GM18502 (cell line): ENCODE results near the gene ZNF384.

Experiments
- ATAC-seq: cut with Tn5 transposase; IDR thresholded peaks from one replicate; pipeline ENCODE4 v1.9.1; 2021; ENCODE audit warnings: mild to moderate bottlenecking; ENCODE audit not compliant: unreplicated experiment, poor library complexity

Gene ZNF384

DNA sequence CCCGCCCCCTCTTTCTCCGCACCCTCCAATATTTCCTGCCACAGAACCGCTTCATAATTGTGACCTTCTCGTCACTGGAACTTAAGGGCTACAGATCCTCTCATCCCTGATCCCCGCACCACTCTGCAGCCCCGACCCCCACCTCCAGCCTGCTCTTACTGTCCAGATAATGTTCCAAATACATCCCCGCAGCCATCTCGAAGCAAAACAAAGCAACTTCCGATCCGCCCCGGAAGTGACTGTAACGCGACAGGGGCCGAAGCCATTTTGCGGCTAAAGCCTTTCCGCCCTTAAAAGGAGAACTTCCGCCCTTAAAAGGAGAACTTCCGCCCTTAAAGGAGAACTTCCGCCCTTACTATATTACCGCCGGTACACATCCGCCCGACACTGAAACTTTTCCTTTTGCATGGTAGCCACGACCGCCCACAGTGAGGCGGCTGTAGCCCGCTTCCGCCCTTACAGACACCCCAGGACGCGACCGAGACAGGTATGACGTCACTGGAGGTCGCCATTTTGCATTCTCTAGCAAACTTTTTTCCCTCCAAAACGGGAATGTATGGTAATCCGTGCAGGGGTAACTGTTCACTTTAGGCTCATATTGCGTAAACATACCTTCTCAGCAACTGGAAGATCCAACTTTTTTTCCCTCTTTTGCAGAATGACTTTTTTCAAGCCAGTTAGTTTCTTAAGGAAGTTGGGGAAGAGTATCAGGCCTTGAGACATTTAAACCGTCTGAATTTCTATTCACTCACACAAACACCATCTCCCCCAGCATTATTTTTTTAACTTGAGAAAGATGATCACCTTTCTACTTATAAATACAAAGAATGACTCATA lies 26.1 kb downstream of the ZNF384 start, which contains the start of gene ING4:
Gene ING4 (minus strand): TSS at position 214 of the 837 bp plus-strand sequence. CDS start 18 bp downstream, at position 196.
- peak; percentile 97 for ATAC-seq

DNA sequence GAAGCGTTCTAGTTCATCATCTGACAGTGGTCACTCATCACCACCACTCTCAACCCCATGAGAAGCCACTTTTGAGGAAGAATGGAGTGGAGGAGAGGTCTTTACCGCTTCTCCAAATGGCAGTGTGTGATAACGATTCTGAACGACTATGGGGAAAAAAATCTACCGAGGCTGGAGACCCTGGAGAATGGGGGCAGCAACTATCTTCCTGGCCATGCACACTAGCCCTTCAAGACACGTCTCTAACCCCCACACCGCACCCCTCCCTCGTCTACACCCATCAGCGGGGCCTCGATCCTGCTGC lies 26.6 kb downstream of the ZNF384 start:
- ATAC-seq = no peak

GRCh38 chr12:6653987-6654386 lies 35.2 kb downstream of the ZNF384 start:
- no peak for ATAC-seq

DNA sequence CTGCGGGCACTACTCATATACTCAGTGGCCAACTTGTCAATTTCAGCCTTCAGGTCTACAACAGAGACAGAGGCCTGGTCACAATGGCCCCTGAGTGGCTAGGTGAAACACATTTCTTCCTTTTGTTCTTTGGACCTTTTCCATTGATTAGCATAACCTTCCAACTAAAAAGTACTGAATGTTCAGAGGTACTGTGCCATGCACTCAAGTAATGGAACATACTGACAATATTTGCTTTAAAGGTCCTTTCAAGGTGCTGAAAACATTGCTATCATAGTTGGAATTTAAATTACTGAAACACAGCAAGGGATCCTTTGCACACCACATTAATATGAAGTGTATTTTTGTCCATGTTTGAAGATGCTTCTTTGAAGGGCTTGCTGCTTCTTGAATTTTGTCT lies 35.8 kb downstream of the ZNF384 start:
- ATAC-seq = no peak

DNA sequence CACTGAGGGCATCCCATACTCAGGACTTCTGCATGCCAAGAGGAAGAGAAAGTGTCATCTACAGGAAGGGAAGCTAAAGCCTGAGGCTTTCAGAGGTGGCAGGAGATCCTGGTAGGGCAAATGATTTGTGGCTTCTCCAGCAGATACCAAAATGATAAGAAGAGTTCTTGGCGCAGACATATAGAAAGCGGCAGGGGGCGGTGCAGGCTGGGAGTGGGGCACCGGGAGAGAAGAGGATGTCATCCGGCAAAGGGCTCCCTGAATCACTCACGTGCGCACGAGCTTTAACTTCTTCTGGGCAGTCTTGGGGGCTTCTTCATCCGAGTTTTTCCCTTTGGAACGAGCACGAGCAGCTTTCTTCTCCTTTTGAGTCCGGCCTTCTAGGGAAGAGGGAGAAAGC lies 36.8 kb downstream of the ZNF384 start:
- ATAC-seq = no peak

DNA sequence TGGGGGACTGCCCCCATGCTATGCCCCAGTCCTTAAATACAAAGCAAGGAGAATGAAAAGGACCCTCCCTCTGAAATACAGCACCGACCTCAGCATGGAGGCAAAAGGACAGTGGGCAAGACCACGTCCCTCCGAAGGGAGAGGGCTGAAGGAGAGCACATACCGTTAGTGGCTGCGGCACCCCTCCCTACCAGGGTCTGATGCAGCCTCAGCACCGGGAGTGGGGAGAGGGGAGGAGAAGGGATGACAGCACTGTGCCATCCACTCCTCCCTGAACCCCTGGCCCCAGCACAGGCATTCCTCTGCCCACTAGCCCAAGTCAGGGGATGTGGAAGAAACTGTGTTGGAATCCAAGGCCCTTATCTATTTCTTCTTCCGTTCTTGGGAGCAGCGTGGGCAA lies 38.3 kb downstream of the ZNF384 start:
- ATAC-seq = no peak

GRCh38 chr12:6647083-6647604 lies 42.0 kb downstream of the ZNF384 start, which contains the start of gene ACRBP:
ACRBP (minus strand) TSS chr12:6647432; CDS start chr12:6647366, 66 bp downstream.
- no peak for ATAC-seq

- no peak for ATAC-seq
Measured at GRCh38 chr12:6646276-6647082, 42.7 kb downstream of the ZNF384 start.

- no peak for ATAC-seq
Measured at GRCh38 chr12:6644903-6645302, 44.3 kb downstream of the ZNF384 start.

DNA sequence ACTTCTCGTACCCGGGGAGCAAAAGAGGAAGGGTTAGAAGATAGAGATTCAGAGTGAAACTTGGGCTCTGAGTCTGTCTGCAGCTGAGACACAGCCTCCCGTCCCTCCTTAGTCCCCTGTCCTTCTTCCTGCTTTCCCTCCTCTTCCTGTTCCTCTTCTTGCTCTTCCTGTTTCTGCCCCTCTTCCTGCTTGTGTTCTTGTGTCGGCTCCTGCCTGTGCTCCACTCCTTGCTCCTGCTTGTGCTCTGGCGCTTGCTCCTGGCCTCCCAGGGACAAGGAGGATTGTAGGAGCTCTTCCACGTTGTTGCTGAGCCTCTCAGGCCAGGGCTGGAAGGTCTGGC lies 44.9 kb downstream of the ZNF384 start:
- no peak for ATAC-seq

- no peak for ATAC-seq
Measured at GRCh38 chr12:6643569-6644256, 45.5 kb downstream of the ZNF384 start.

- no peak for ATAC-seq
Measured at GRCh38 chr12:6641131-6641530, 48.0 kb downstream of the ZNF384 start.

GRCh38 chr12:6640497-6640896 lies 48.7 kb downstream of the ZNF384 start:
- ATAC-seq = no peak

GRCh38 chr12:6639151-6639801 lies 49.9 kb downstream of the ZNF384 start:
- no peak for ATAC-seq

DNA sequence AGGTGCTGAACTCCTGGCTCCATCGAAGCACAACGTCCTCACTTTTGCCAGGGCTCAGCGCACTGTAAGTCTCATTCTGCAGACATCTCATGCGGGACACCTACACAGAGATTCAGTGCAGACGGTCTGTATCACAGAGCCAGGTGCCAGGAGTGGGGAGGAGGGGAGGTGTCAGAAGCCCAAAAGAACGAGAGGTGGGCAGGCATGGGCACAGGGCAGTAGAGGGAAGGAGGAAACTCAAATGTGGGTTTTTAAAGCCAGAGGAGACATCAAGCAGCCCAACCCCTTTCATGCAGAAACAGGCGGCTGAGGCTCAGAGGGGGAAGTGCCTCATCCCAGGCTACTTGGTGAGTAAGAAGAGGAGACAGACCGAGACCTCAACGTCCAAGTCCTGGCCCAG lies 50.9 kb downstream of the ZNF384 start:
- ATAC-seq = no peak

- ATAC-seq = peak; percentile 41
Measured at GRCh38 chr12:6635856-6636531, 53.2 kb downstream of the ZNF384 start, which contains the start of gene LPAR5. LPAR5 (minus strand) TSS chr12:6635959; CDS start chr12:6621248, 14,711 bp downstream.

DNA sequence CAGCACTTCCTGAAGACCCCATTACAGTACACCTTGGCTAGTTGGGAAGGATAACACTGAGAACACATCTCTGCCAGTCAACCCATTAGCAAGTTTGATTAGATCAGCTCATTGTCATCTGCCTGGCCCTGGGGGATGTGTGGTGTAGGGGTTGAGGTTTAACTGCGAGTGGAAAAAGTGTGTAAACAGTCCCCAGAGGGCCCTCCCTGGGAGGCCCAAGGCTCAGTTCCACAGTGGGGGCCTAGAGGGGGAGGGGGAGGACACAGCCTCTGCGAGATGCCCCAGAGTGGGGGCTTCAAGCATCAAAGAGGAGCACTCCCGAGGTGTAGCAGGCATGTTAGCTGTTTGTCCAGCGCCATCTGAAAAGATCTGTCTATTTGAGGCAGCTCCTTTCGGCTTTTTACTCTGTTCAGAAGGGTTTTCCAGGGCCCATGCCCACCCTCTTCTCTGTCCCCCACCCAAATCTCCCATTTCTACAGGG lies 53.8 kb downstream of the ZNF384 start:
- peak; percentile 35 for ATAC-seq

DNA sequence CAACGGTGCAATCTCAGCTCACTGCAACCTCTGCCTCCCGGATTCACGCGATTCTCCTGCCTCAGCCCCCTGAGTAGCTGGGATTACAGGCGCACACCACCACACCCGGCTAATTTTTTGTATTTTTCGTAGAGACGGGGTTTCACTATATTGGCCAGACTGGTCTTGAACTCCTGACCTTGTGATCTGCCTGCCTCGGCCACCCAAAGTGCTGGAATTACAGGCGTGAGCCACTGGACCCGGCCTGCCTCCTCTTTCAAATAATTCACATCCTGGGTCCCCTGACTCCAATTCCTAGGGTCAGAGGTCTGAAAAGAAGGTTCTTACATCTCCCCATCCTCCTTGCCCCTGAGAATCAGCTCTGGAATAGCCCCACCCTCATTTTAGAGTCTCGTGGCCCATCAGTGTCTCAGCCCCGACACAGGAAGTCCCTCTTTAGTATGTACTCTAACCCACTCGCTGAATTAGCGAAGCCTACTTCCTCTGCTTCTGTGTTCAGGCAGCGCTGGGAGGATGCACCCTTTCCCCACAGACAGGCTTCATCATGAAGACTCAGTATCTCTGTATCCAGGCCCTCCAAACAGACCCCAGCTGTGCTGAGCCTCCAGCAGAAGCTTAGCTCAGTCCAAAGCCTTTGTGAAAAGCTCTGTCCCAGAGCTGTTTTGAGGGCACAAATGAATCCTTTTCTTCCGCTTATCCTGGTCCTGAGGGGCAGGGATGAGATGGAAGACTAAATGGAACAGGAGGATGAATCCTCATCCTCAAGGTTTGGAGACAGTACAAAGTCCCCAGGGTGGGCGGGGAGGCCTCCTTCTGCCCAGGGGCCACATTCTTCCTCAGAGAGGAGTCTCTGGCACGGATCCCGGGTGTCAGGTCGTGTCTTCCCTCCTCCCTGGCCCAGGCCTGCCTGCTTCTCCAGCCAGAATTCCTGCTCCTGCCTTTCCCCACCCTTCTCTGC lies 56.9 kb downstream of the ZNF384 start:
- peak; percentile 56 for ATAC-seq
